ENCODE measurements around the gene RGS16. TPM values are rescaled to one million over a fixed set of nuclear protein-coding genes. Genes with fewer than 3 reads are reported as not detected.

RGS16 gene
- total and polyA plus RNA-seq, 9 of the 15 experiments (the other 6 are each of a cell fraction or from before 2014, with no cell fraction given) = 0.07 to 0.55 (median 0.36) TPM

GRCh38 chr1:182625719-182626504, 21.7 kb upstream of the RGS16 start:
- DNase-seq (ENCODE audit: extremely low read depth in 1 of 4, low spot score in 3 of 4) = no peak
- Histone ChIP-seq H3K79me2 (ENCODE audit: control insufficient read depth, insufficient read depth, low read length) (no peaks in the 10 kb centered on the region), H3K4me2 (ENCODE audit: insufficient read depth, low read length) (no peak overlapping the region), H2AFZ (ENCODE audit: low read depth, low read length) (no peak overlapping the region), H3K27ac (ENCODE audit: extremely low read depth, low read depth, low read length) (no peak overlapping the region), H3K36me3 (ENCODE audit: control insufficient read depth, insufficient read depth, low read length) (no peaks in the 10 kb centered on the region), H3K4me3 (no peak overlapping the region), H3K9me1 (ENCODE audit: control insufficient read depth, insufficient read depth, low read length) (no peaks in the 10 kb centered on the region), H3K4me1 (replicated peaks in 1 of 2; ENCODE audit: control insufficient read depth in 2 of 2, insufficient read depth in 2 of 2, low read length in 2 of 2) (no peaks in the 10 kb centered on the region; a peak in 1 of 5 replicates), H3K27me3 (ENCODE audit: control insufficient read depth in 2 of 2, insufficient read depth in 2 of 2, low read length in 2 of 2) (peaks cover 12 to 35% of the 10 kb centered on the region in 2 experiments), H3K9me3 (replicated peaks; ENCODE audit: control insufficient read depth, insufficient read depth, low read depth, low read length) (no peaks in the 10 kb centered on the region), H4K20me1 (replicated peaks; ENCODE audit: control insufficient read depth, insufficient read depth, low read length) (no peaks in the 10 kb centered on the region), H3K9ac (ENCODE audit: insufficient read depth in 1 of 2, low read depth in 2 of 2, low read length in 2 of 2) (no peak overlapping the region)
- in situ Hi-C loops (cut with MboI) = no loop called here
- FAIRE-seq = no peak
- ATAC-seq = no peak
- intact Hi-C loops (cut with micrococcal nuclease) = no loop called here
- CTCF ChIA-PET (ENCODE audit: low intra/inter-chr PET ratio) = no interaction called here
- BruUV-seq (replicated peaks) = no TSS peak
- 0% methylated on average over 1 of the region's 1 CpG for WGBS (ENCODE audit: insufficient coverage, low coverage, missing lambda C conversion rate)
- POLR2A ChIA-PET = interaction anchor here (0.7 kb wide), 1 partner anchor 11 kb away, joined by 3 read pairs; no protein-coding TSS in a partner anchor
- TF ChIP-seq C11orf30 (IDR thresholded peaks at IDR 0.05; ENCODE audit: low read depth) (peak; percentile 43; the same call in 1 of the 2 replicates), GTF3C2 (IDR thresholded peaks at IDR 0.05; ENCODE audit: borderline replicate concordance, extremely low read depth, insufficient read length) (no peak), MAFK (IDR thresholded peaks at IDR 0.05; ENCODE audit: low read length) (peak; percentile 46; the same call in 1 of the 2 replicates), DDX20 (tag; IDR thresholded peaks at IDR 0.05; ENCODE audit: low read depth) (no peak), ZNF316 (IDR thresholded peaks at IDR 0.05) (peak; percentile 65), ARHGAP35 (IDR thresholded peaks at IDR 0.05; ENCODE audit: partially characterized antibody) (no peak), CBFA2T3 (IDR thresholded peaks at IDR 0.05) (no peak), MAFG (tag; conservative IDR thresholded peaks at IDR 0.05) (peak; percentile 42; the same call in 1 of the 2 replicates)

Measured in K562 (cell line).